Measurements from ENCODE around the gene KRT32. TPM values are rescaled to one million over a fixed set of nuclear protein-coding genes. Genes with fewer than 3 reads are reported as not detected.

KRT32 gene
- total RNA-seq, 1 donor from 2014 or later: not detected

DNA sequence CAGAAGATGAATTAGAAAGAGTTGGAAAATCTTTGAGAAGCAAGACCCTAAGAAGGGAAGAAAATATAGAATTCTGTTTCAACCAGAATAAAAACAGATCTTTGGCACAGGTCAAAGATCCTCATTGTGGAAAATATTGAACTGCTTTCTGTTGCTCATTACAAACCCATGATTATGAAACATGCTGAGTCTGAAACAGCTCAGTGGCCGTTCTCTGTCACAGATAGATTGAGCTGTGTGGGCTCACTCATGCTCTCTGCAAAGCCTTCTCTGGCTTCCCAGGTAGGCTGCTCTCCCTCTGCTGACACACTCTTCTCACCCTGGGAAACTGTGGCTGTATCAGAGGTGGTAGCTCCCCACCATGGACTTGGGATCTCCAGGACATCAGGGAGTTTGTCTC, 23.0 kb downstream of the KRT32 start:
- Histone ChIP-seq H3K4me2 (no peak overlapping the region), H3K4me1 (no peaks in the 10 kb centered on the region), H3F3A (ENCODE audit: low read depth) (no peaks in the 10 kb centered on the region), H4K20me1 (ENCODE audit: low read depth) (no peaks in the 10 kb centered on the region), H3K27me3 (no peaks in the 10 kb centered on the region), H3K9ac (no peak overlapping the region), H3K36me3 (no peaks in the 10 kb centered on the region), H3K27ac (no peak overlapping the region), H3K79me2 (ENCODE audit: low read depth) (no peaks in the 10 kb centered on the region), H3K9me3 (ENCODE audit: low read depth) (no peaks in the 10 kb centered on the region), H2AFZ (replicated peaks) (no peak overlapping the region), H3K4me3 (no peak overlapping the region)
- Mint-ChIP-seq H3K27me3 (ENCODE audit: insufficient read depth, low read depth) (peaks cover 3% of the 10 kb centered on the region), H3K27ac (no peak overlapping the region), H3K36me3 (no peaks in the 10 kb centered on the region), H3K4me1 (no peaks in the 10 kb centered on the region), H3K4me3 (no peak overlapping the region), H3K9me3 (peaks cover under 1% of the 10 kb centered on the region)
- TF ChIP-seq EZH2phosphoT487 (IDR thresholded peaks at IDR 0.05) (no peak), CTCF (IDR thresholded peaks at IDR 0.05) (no peak), EZH2 (IDR thresholded peaks at IDR 0.05) (no peak)
- no peak for DNase-seq (ENCODE audit: low spot score)

DNA sequence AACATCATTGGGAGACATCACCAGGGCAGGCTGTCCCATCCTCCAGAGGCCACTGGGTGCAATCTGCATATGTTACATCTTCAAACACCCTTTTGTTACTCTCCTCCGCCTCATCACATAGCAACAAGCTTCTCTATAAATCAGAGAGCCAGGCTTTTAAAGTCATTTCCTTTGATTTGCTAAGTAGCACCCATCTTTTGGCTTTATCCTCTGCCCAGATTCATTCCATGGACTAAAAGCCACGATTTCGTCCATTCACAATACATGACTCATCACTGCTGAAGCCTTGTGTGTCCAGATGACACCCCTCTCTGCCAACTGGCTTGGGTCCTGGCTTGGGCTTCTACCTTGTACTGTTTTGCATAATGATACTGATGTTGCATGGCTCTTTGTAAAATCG, 24.4 kb downstream of the KRT32 start:
- Histone ChIP-seq H3F3A (ENCODE audit: low read depth) (no peaks in the 10 kb centered on the region), H3K9me3 (ENCODE audit: low read depth) (no peaks in the 10 kb centered on the region), H3K4me2 (no peak overlapping the region), H3K36me3 (no peaks in the 10 kb centered on the region), H3K27me3 (no peaks in the 10 kb centered on the region), H3K9ac (no peak overlapping the region), H2AFZ (replicated peaks) (no peak overlapping the region), H3K79me2 (ENCODE audit: low read depth) (no peaks in the 10 kb centered on the region), H3K4me1 (no peaks in the 10 kb centered on the region), H4K20me1 (ENCODE audit: low read depth) (no peaks in the 10 kb centered on the region), H3K4me3 (no peak overlapping the region), H3K27ac (no peak overlapping the region)
- no peak for TF ChIP-seq EZH2 (IDR thresholded peaks at IDR 0.05)
- TF ChIP-seq EZH2phosphoT487 (IDR thresholded peaks at IDR 0.05): no peak
- TF ChIP-seq CTCF (IDR thresholded peaks at IDR 0.05): no peak
- no peak overlapping the region for H3K4me3 Mint-ChIP-seq
- H3K9me3 Mint-ChIP-seq: no peaks in the 10 kb centered on the region
- H3K27me3 Mint-ChIP-seq (ENCODE audit: insufficient read depth, low read depth): peaks cover 3% of the 10 kb centered on the region
- no peaks in the 10 kb centered on the region for H3K36me3 Mint-ChIP-seq
- no peak for DNase-seq (ENCODE audit: low spot score)
- no peak overlapping the region for H3K27ac Mint-ChIP-seq
- H3K4me1 Mint-ChIP-seq: no peaks in the 10 kb centered on the region

- Histone ChIP-seq H3F3A (ENCODE audit: low read depth) (no peaks in the 10 kb centered on the region), H3K9me3 (ENCODE audit: low read depth) (no peaks in the 10 kb centered on the region), H2AFZ (replicated peaks) (no peak within 1 kb of the TSS), H3K36me3 (no peaks in the 10 kb centered on the region), H3K27me3 (no peaks in the 10 kb centered on the region), H3K4me3 (no peak within 1 kb of the TSS), H4K20me1 (ENCODE audit: low read depth) (no peaks in the 10 kb centered on the region), H3K27ac (no peak within 1 kb of the TSS), H3K9ac (no peak within 1 kb of the TSS), H3K4me2 (no peak within 1 kb of the TSS), H3K79me2 (ENCODE audit: low read depth) (no peaks in the 10 kb centered on the region), H3K4me1 (no peaks in the 10 kb centered on the region)
- Mint-ChIP-seq H3K27ac (no peak within 1 kb of the TSS), H3K36me3 (no peaks in the 10 kb centered on the region), H3K4me1 (no peaks in the 10 kb centered on the region), H3K27me3 (ENCODE audit: insufficient read depth, low read depth) (peaks cover 3% of the 10 kb centered on the region), H3K4me3 (no peak within 1 kb of the TSS), H3K9me3 (no peaks in the 10 kb centered on the region)
- no peak for DNase-seq (ENCODE audit: low spot score)
- TF ChIP-seq EZH2phosphoT487 (IDR thresholded peaks at IDR 0.05) (no peak), CTCF (IDR thresholded peaks at IDR 0.05) (no peak), EZH2 (IDR thresholded peaks at IDR 0.05) (no peak)
Observed at GRCh38 chr17:41440531-41441033, 26.6 kb downstream of the KRT32 start, which contains the start of gene KRT38. Gene KRT38 (minus strand): TSS chr17:41440983. CDS start chr17:41440921, 62 bp downstream.
